HEK293 (cell line): ENCODE measurements around the gene IFT43.

Experiments used
- ZNF398 ChIP-seq: fragments of 450-650 bp; formaldehyde crosslinking; IDR thresholded peaks from 2 replicates; pipeline ENCODE4 v1.5.1; 2017; ENCODE audit warnings: missing biosample characterization, missing genetic modification characterization
- TF ChIP-seq, protein P1 (sequence below): fragments of 450-650 bp; formaldehyde crosslinking; IDR thresholded peaks from 2 replicates; pipeline ENCODE4 v1.5.1; 2016; ENCODE audit warnings: missing biosample characterization, missing genetic modification characterization

- TF ChIP-seq ZNF398 (tag by site-specific recombination), result no peak
- TF ChIP-seq, protein P1, sequence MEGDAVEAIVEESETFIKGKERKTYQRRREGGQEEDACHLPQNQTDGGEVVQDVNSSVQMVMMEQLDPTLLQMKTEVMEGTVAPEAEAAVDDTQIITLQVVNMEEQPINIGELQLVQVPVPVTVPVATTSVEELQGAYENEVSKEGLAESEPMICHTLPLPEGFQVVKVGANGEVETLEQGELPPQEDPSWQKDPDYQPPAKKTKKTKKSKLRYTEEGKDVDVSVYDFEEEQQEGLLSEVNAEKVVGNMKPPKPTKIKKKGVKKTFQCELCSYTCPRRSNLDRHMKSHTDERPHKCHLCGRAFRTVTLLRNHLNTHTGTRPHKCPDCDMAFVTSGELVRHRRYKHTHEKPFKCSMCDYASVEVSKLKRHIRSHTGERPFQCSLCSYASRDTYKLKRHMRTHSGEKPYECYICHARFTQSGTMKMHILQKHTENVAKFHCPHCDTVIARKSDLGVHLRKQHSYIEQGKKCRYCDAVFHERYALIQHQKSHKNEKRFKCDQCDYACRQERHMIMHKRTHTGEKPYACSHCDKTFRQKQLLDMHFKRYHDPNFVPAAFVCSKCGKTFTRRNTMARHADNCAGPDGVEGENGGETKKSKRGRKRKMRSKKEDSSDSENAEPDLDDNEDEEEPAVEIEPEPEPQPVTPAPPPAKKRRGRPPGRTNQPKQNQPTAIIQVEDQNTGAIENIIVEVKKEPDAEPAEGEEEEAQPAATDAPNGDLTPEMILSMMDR (tag by site-specific recombination), result no peak
Observed at GRCh38 chr14:76057914-76058313, 72.4 kb downstream of the IFT43 start.
